ENCODE measurements around the gene RAB5A. TPM values are rescaled to one million over a fixed set of nuclear protein-coding genes. Genes with fewer than 3 reads are reported as not detected.
"Not testable (repeated sequence)": the region's sequence is repeated elsewhere in the genome, so short reads cannot be mapped to it uniquely, and the experiment has no call there.

Gene RAB5A
- total RNA-seq, 1 donor from 2014 or later: 45.2 TPM

GRCh38 chr3:20028905-20029331 lies 82.0 kb downstream of the RAB5A start:
- Mint-ChIP-seq H3K27me3 (no peaks in the 10 kb centered on the region), H3K4me1 (peaks cover 3% of the 10 kb centered on the region), H3K27ac (no peak overlapping the region), H3K4me3 (no peak overlapping the region), H3K9me3 (no peaks in the 10 kb centered on the region), H3K36me3 (ENCODE audit: low read depth) (no peaks in the 10 kb centered on the region)
- DNase-seq (no peak), ATAC-seq (ENCODE audit: low read depth) (no peak)
- intact Hi-C loops (cut with micrococcal nuclease): no loop called here
- CTCF ChIA-PET: no interaction called here
- POLR2A ChIA-PET: no interaction called here
- no peak for TF ChIP-seq CTCF (IDR thresholded peaks at IDR 0.05)

- ATAC-seq (ENCODE audit: low read depth); H3K9me3 Mint-ChIP-seq; H3K4me1 Mint-ChIP-seq; H3K27ac Mint-ChIP-seq; H3K27me3 Mint-ChIP-seq; H3K36me3 Mint-ChIP-seq (ENCODE audit: low read depth); H3K4me3 Mint-ChIP-seq; POLR2A ChIA-PET; DNase-seq; CTCF ChIA-PET: not testable (repeated sequence)
- intact Hi-C loops (cut with micrococcal nuclease): loop anchor here (10.0 kb wide), 1 partner anchor 817 kb away; no protein-coding TSS in a partner anchor
Observed at GRCh38 chr3:20031939-20032338, 85.0 kb downstream of the RAB5A start.

Other genes starting within 250 kb of the RAB5A start
- gene EFHB, start 12.9 kb upstream of the RAB5A start, total RNA-seq: 0.84 TPM in 1 of 2 replicates, not detected in the other
- gene PP2D1, start 65.2 kb downstream of the RAB5A start, total RNA-seq: not detected in 2 replicates
- gene KAT2B, start 93.3 kb downstream of the RAB5A start, total RNA-seq: 35.9 and 36.8 TPM in 2 replicates
- 5.9 and 7.2 TPM in 2 replicates for gene SGO1, start 239.1 kb downstream of the RAB5A start, total RNA-seq

Data from activated B cell treated with CpG ODN at 0.5 μM for 24 hours (primary cell).